K562 (cell line): ENCODE measurements around the gene ANO4. TPM values are rescaled to one million over a fixed set of nuclear protein-coding genes. Genes with fewer than 3 reads are reported as not detected.

ENCODE experiments used
- ATAC-seq: fragments of 200-7000 bp; cut with Tn5 transposase; 3 replicates; pipeline ENCODE4 v1.9.1; 2020; ENCODE audit warnings: moderate library complexity
- BruUV-seq: library from RNA; stranded (reverse); fragments of 400-500 nt; replicated peaks from 2 replicates; lab custom pipeline; 2021; lab: Mats Ljungman, UMichigan
- CTCF ChIA-PET: fragments of 300-600 bp; formaldehyde crosslinking; extraction: SDS; loops from one replicate; lab custom pipeline; 2021; ENCODE audit warnings: low intra/inter-chr PET ratio; lab: Yijun Ruan, JAX
- POLR2A ChIA-PET: fragments of 300-600, 350-650 bp; sonication (Branson Sonifier 250); formaldehyde crosslinking; extraction: SDS; loops from one replicate; lab custom pipeline; 2021; ENCODE audit warnings: antibody characterized with exemption, inconsistent platforms; lab: Yijun Ruan, JAX
- DNase-seq, 4 experiments: peaks; one replicate each; pipeline versions ENCODE4 v3.0.0 to v3.0.0-alpha.2; 2011 to 2018; ENCODE audit warnings: low spot score in 3 of 4, mixed read lengths in 3 of 4; ENCODE audit errors: extremely low read depth in 1 of 4
- FAIRE-seq: peaks from 2 replicates; lab custom pipeline; 2011; peaks lifted over from hg19 to GRCh38; lab: Jason Lieb, UNC
- H2AFZ ChIP-seq: 2 replicates; pipeline ENCODE4 v1.6.0; 2011; ENCODE audit warnings: low read depth, low read length, control low read depth, inconsistent platforms
- H3K27ac ChIP-seq: fragments of 200-600 bp; 3 replicates; pipeline ENCODE4 v1.8.0; 2011; ENCODE audit warnings: low read depth, mild to moderate bottlenecking, control low read depth, inconsistent platforms, low read length, moderate library complexity, mixed read lengths; ENCODE audit errors: extremely low read depth
- H3K27me3 ChIP-seq, 2 experiments: fragments of 300-600 bp in 1 of 2; 2 replicates in 1 of 2; 3 replicates in 1 of 2; pipeline versions ENCODE4 v1.6.0 to v1.8.0; 2011; ENCODE audit warnings: inconsistent platforms in 2 of 2, low read length in 2 of 2, mild to moderate bottlenecking in 1 of 2, mixed read lengths in 1 of 2, moderate library complexity in 1 of 2; ENCODE audit not compliant: control insufficient read depth in 2 of 2, insufficient read depth in 2 of 2
- H3K36me3 ChIP-seq: fragments of 300-600 bp; 3 replicates; pipeline ENCODE4 v1.8.0; 2011; ENCODE audit warnings: mild to moderate bottlenecking, low read length, inconsistent platforms; ENCODE audit not compliant: control insufficient read depth, insufficient read depth
- H3K4me1 ChIP-seq, 2 experiments: fragments of 200-600 bp in 1 of 2; replicated peaks in 1 of 2; 2 replicates in 1 of 2; 3 replicates in 1 of 2; pipeline versions ENCODE4 v1.5.1 to v1.8.0; 2011; ENCODE audit warnings: inconsistent platforms in 2 of 2, low read length in 2 of 2, mild to moderate bottlenecking in 1 of 2, mixed read lengths in 1 of 2, moderate library complexity in 1 of 2; ENCODE audit not compliant: control insufficient read depth in 2 of 2, insufficient read depth in 2 of 2
- H3K4me2 ChIP-seq: 2 replicates; pipeline ENCODE4 v1.6.1; 2011; ENCODE audit warnings: low read length, control low read depth, inconsistent platforms, mixed read lengths; ENCODE audit not compliant: insufficient read depth
- H3K4me3 ChIP-seq: fragments of 200-600 bp; sonication (generic), shearing (Covaris generic); 2 replicates; pipeline ENCODE4 v1.5.1; 2016; ENCODE audit warnings: control low read depth, inconsistent platforms
- H3K79me2 ChIP-seq: fragments of 200-600 bp; 3 replicates; pipeline ENCODE4 v1.8.0; 2011; ENCODE audit warnings: low read length, inconsistent platforms; ENCODE audit not compliant: control insufficient read depth, insufficient read depth
- H3K9ac ChIP-seq, 2 experiments: 2 replicates each; pipeline versions ENCODE4 v1.6.0 to v1.6.1; 2011; ENCODE audit warnings: low read depth in 2 of 2, low read length in 2 of 2, control low read depth in 1 of 2, inconsistent platforms in 1 of 2, mild to moderate bottlenecking in 1 of 2, mixed read lengths in 1 of 2; ENCODE audit not compliant: insufficient read depth in 1 of 2
- H3K9me1 ChIP-seq: one replicate; pipeline ENCODE4 v1.6.0; 2011; ENCODE audit warnings: inconsistent platforms, mild to moderate bottlenecking, low read length, moderate library complexity; ENCODE audit not compliant: control insufficient read depth, insufficient read depth
- H3K9me3 ChIP-seq: replicated peaks from 2 replicates; pipeline ENCODE4 v1.5.1; 2011; ENCODE audit warnings: low read depth, low read length, inconsistent platforms; ENCODE audit not compliant: control insufficient read depth, insufficient read depth
- H4K20me1 ChIP-seq: replicated peaks from 2 replicates; pipeline ENCODE4 v1.6.1; 2011; ENCODE audit warnings: low read length, inconsistent platforms, mixed read lengths; ENCODE audit not compliant: control insufficient read depth, insufficient read depth
- CBFA2T3 ChIP-seq: fragments of 450-650 bp; IDR thresholded peaks from 2 replicates; pipeline ENCODE4 v1.6.1; 2017
- CTBP1 ChIP-seq: fragments of 450-650 bp; IDR thresholded peaks from 2 replicates; pipeline ENCODE4 v1.6.1; 2016; ENCODE audit warnings: borderline replicate concordance
- ETV5 ChIP-seq: sonication (generic); formaldehyde crosslinking; IDR thresholded peaks from 2 replicates; pipeline ENCODE4 v1.4.0; 2020; ENCODE audit warnings: low read depth, mild to moderate bottlenecking, missing genetic modification reagents
- GATAD2A ChIP-seq: fragments of 450-650 bp; IDR thresholded peaks from 2 replicates; pipeline ENCODE4 v1.6.1; 2017
- HIVEP1 ChIP-seq: fragments of 250-450 bp; sonication (Bioruptor Pico); IDR thresholded peaks from 2 replicates; pipeline ENCODE4 v1.4.0; 2020; ENCODE audit warnings: mild to moderate bottlenecking
- ILK ChIP-seq: fragments of 450-650 bp; IDR thresholded peaks from 2 replicates; pipeline ENCODE4 v1.6.1; 2016; ENCODE audit warnings: missing genetic modification characterization, low read depth, mild to moderate bottlenecking, missing compliant biosample characterization, moderate library complexity, borderline replicate concordance
- MECOM ChIP-seq: fragments of 250-450 bp; sonication (Bioruptor Pico); IDR thresholded peaks from 2 replicates; pipeline ENCODE4 v1.8.0; 2022; ENCODE audit warnings: inconsistent platforms
- PHTF2 ChIP-seq: fragments of 250-450 bp; sonication (Bioruptor Pico); IDR thresholded peaks from 2 replicates; pipeline ENCODE4 v1.5.0; 2021; ENCODE audit warnings: mild to moderate bottlenecking
- POLR3G ChIP-seq: IDR thresholded peaks from 2 replicates; pipeline ENCODE4 v1.6.1; 2011; ENCODE audit not compliant: insufficient read length, insufficient replicate concordance; ENCODE audit errors: extremely low read depth
- RBM22 ChIP-seq: fragments of 200-400 bp; formaldehyde crosslinking; IDR thresholded peaks from 2 replicates; pipeline ENCODE4 v1.6.1; 2018; ENCODE audit warnings: low read length, low read depth; ENCODE audit not compliant: poor library complexity, severe bottlenecking
- SMAD3 ChIP-seq: fragments of 450-650 bp; formaldehyde crosslinking; conservative IDR thresholded peaks from 2 replicates; pipeline ENCODE4 v1.4.0; 2020; ENCODE audit warnings: mild to moderate bottlenecking
- ZNF77 ChIP-seq: fragments of 250-450 bp; sonication (Bioruptor Pico); IDR thresholded peaks from 2 replicates; pipeline ENCODE4 v1.5.0; 2020
- ZZZ3 ChIP-seq: fragments of 450-650 bp; IDR thresholded peaks from 2 replicates; pipeline ENCODE4 v1.6.1; 2016; ENCODE audit warnings: antibody characterized with exemption, mild to moderate bottlenecking, moderate library complexity
- WGBS: fragments of 100-300 bp; shearing (Covaris generic); methylation state at CpG from one replicate; pipeline ENCODE4 v1.1.6; 2016; ENCODE audit warnings: low coverage, mixed read lengths; ENCODE audit not compliant: insufficient coverage; ENCODE audit errors: missing lambda C conversion rate; 5-methylcytosine and 5-hydroxymethylcytosine counted together
- in situ Hi-C: fragments of 300-500 bp; cut with MboI; formaldehyde crosslinking; loops from 4 replicates; pipeline ENCODE4 v1.15.0; 2018; ENCODE audit warnings: inconsistent platforms, mixed read lengths
- intact Hi-C: fragments of 100-400 bp; cut with micrococcal nuclease; formaldehyde crosslinking; loops from 2 replicates; pipeline ENCODE4 v1.14.2; 2022
- polyA plus RNA-seq, 8 experiments: library from polyadenylated mRNA; depleted of rRNA in 4 of 8; stranded (reverse) in 5 of 8; unstranded in 3 of 8; fragments of >200 nt; fragmentation: Nextera tagmentation in 2 of 8; fragmentation: Illumina TruSeq in 1 of 8; extraction: Ambion mirVana in 2 of 8; extraction: Trizol in 1 of 8; gene quantifications; 2 replicates each; pipeline versions ENCODE4 v1.2.1 to v1.2.3, GENCODE V29; 2011 to 2014; ENCODE audit warnings: inconsistent platforms in 1 of 8, missing spikeins in 1 of 8
- total RNA-seq, 7 experiments: library from RNA; depleted of rRNA in 6 of 7; stranded (reverse); fragments of >200 nt in 6 of 7; fragmentation: Illumina TruSeq in 2 of 7; extraction: Trizol in 2 of 7; gene quantifications; 2 replicates each; pipeline versions ENCODE4 v1.2.1 to v1.2.3, GENCODE V29; 2011 to 2021; ENCODE audit warnings: low replicate concordance in 1 of 7
- TF ChIP-seq, protein P1 (sequence below): fragments of 250-450 bp; sonication (Bioruptor Pico); IDR thresholded peaks from 2 replicates; pipeline ENCODE4 v1.8.0; 2021; ENCODE audit warnings: moderate library complexity, mild to moderate bottlenecking, inconsistent platforms
- TF ChIP-seq, protein P2 (sequence below): sonication (generic); formaldehyde crosslinking; IDR thresholded peaks from 2 replicates; pipeline ENCODE4 v1.8.1; 2023; ENCODE audit warnings: missing genetic modification reagents, mild to moderate bottlenecking, borderline replicate concordance
- TF ChIP-seq, protein P3 (sequence below): fragments of 250-450 bp; sonication (Bioruptor Pico); IDR thresholded peaks from 2 replicates; pipeline ENCODE4 v1.5.0; 2020; ENCODE audit warnings: mild to moderate bottlenecking

ANO4 gene
- total and polyA plus RNA-seq, 9 of the 15 experiments (the other 6 are each of a cell fraction or from before 2014, with no cell fraction given): not detected

DNA sequence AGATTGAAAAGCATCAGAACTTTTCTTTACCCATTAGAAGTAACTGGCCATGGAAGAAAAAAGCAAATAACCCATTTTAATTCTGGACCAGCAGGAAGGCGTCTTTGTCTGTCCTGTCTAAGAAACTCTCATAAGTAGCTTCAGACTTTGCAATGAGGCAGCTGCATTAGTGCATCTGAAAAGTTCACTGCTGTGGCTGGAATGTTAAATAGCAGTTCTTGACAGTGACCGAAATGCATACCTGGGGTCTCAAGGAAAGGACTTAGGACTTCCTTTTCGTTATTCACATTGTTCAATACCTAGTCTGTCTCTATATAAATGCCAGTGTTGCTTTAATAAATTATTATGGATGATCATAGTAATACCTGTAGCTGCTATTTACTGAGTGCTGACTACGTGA lies 125.9 kb downstream of the ANO4 start:
- H3K79me2 ChIP-seq: no peaks in the 10 kb centered on the region
- H2AFZ ChIP-seq: no peak overlapping the region
- no peaks in the 10 kb centered on the region for H3K9me3 ChIP-seq
- intact Hi-C loops: no loop called here
- no peaks in the 10 kb centered on the region for H3K36me3 ChIP-seq
- ATAC-seq (no peak), FAIRE-seq (no peak), DNase-seq (no peak)
- TF ChIP-seq PHTF2 (no peak), SMAD3 (CRISPR knock-in tag) (no peak), CBFA2T3 (no peak), HIVEP1 (CRISPR knock-in tag) (no peak), POLR3G (no peak), RBM22 (no peak), ETV5 (CRISPR knock-in tag) (no peak), ZZZ3 (no peak), CTBP1 (no peak), MECOM (CRISPR knock-in tag) (no peak), ILK (tag) (no peak), ZNF77 (CRISPR knock-in tag) (no peak), GATAD2A (no peak)
- TF ChIP-seq, protein P1, sequence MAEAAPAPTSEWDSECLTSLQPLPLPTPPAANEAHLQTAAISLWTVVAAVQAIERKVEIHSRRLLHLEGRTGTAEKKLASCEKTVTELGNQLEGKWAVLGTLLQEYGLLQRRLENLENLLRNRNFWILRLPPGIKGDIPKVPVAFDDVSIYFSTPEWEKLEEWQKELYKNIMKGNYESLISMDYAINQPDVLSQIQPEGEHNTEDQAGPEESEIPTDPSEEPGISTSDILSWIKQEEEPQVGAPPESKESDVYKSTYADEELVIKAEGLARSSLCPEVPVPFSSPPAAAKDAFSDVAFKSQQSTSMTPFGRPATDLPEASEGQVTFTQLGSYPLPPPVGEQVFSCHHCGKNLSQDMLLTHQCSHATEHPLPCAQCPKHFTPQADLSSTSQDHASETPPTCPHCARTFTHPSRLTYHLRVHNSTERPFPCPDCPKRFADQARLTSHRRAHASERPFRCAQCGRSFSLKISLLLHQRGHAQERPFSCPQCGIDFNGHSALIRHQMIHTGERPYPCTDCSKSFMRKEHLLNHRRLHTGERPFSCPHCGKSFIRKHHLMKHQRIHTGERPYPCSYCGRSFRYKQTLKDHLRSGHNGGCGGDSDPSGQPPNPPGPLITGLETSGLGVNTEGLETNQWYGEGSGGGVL (CRISPR knock-in tag): no peak
- TF ChIP-seq, protein P2, sequence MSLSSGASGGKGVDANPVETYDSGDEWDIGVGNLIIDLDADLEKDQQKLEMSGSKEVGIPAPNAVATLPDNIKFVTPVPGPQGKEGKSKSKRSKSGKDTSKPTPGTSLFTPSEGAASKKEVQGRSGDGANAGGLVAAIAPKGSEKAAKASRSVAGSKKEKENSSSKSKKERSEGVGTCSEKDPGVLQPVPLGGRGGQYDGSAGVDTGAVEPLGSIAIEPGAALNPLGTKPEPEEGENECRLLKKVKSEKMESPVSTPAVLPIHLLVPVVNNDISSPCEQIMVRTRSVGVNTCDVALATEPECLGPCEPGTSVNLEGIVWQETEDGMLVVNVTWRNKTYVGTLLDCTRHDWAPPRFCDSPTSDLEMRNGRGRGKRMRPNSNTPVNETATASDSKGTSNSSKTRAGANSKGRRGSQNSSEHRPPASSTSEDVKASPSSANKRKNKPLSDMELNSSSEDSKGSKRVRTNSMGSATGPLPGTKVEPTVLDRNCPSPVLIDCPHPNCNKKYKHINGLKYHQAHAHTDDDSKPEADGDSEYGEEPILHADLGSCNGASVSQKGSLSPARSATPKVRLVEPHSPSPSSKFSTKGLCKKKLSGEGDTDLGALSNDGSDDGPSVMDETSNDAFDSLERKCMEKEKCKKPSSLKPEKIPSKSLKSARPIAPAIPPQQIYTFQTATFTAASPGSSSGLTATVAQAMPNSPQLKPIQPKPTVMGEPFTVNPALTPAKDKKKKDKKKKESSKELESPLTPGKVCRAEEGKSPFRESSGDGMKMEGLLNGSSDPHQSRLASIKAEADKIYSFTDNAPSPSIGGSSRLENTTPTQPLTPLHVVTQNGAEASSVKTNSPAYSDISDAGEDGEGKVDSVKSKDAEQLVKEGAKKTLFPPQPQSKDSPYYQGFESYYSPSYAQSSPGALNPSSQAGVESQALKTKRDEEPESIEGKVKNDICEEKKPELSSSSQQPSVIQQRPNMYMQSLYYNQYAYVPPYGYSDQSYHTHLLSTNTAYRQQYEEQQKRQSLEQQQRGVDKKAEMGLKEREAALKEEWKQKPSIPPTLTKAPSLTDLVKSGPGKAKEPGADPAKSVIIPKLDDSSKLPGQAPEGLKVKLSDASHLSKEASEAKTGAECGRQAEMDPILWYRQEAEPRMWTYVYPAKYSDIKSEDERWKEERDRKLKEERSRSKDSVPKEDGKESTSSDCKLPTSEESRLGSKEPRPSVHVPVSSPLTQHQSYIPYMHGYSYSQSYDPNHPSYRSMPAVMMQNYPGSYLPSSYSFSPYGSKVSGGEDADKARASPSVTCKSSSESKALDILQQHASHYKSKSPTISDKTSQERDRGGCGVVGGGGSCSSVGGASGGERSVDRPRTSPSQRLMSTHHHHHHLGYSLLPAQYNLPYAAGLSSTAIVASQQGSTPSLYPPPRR (CRISPR knock-in tag): no peak
- TF ChIP-seq, protein P3, sequence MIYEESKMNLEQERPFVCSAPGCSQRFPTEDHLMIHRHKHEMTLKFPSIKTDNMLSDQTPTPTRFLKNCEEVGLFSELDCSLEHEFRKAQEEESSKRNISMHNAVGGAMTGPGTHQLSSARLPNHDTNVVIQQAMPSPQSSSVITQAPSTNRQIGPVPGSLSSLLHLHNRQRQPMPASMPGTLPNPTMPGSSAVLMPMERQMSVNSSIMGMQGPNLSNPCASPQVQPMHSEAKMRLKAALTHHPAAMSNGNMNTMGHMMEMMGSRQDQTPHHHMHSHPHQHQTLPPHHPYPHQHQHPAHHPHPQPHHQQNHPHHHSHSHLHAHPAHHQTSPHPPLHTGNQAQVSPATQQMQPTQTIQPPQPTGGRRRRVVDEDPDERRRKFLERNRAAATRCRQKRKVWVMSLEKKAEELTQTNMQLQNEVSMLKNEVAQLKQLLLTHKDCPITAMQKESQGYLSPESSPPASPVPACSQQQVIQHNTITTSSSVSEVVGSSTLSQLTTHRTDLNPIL (CRISPR knock-in tag): no peak
- H4K20me1 ChIP-seq: no peaks in the 10 kb centered on the region
- no peaks in the 10 kb centered on the region for H3K4me1 ChIP-seq
- H3K27me3 ChIP-seq: no peaks in the 10 kb centered on the region
- in situ Hi-C loops: no loop called here
- H3K9me1 ChIP-seq: no peaks in the 10 kb centered on the region
- H3K4me2 ChIP-seq: no peak overlapping the region
- no TSS peak for BruUV-seq
- no peak overlapping the region for H3K27ac ChIP-seq
- ChIA-PET CTCF (no interaction called here), POLR2A (interaction anchor here (0.7 kb wide), 1 partner anchor 439 kb away, joined by 3 read pairs; no protein-coding TSS in a partner anchor)
- WGBS: 0% methylated on average over 4 of the region's 4 CpGs
- no peak overlapping the region for H3K4me3 ChIP-seq
- H3K9ac ChIP-seq: no peak overlapping the region
